Stimulated activated CD8-positive, alpha-beta memory T cell treated with anti-CD3 and anti-CD28 coated beads, Interleukin-12 subunit alpha, Interleukin-12 subunit beta, amount 100 ng/mL, for 4 hours (primary cell): ENCODE results near the gene TCTA.

ENCODE experiments used
- DNase-seq: peaks from one replicate; pipeline ENCODE4 v3.0.0-alpha.2; 2020; ENCODE audit warnings: low read depth

TCTA gene

GRCh38 chr3:49460956-49461355 is 48.7 kb downstream of the TCTA start:
- no peak for DNase-seq

GRCh38 chr3:49461443-49462171 is 49.4 kb downstream of the TCTA start:
- no peak for DNase-seq

- DNase-seq, result no peak
These were observed 50.0 kb downstream of the TCTA start for GRCh38 chr3:49462222-49462621.

- DNase-seq, result no peak
These were observed 53.2 kb downstream of the TCTA start for GRCh38 chr3:49465270-49466034.
